NCI-H345 treated with DMSO at 0.1 percent for 48 hours (cell line): ENCODE data around the gene RALGPS1.

Experiments used
- DNase-seq: peaks from one replicate; lab custom pipeline; 2025; ENCODE audit not compliant: unreplicated experiment; lab: John Stamatoyannopoulos, UW

RALGPS1 gene

DNA sequence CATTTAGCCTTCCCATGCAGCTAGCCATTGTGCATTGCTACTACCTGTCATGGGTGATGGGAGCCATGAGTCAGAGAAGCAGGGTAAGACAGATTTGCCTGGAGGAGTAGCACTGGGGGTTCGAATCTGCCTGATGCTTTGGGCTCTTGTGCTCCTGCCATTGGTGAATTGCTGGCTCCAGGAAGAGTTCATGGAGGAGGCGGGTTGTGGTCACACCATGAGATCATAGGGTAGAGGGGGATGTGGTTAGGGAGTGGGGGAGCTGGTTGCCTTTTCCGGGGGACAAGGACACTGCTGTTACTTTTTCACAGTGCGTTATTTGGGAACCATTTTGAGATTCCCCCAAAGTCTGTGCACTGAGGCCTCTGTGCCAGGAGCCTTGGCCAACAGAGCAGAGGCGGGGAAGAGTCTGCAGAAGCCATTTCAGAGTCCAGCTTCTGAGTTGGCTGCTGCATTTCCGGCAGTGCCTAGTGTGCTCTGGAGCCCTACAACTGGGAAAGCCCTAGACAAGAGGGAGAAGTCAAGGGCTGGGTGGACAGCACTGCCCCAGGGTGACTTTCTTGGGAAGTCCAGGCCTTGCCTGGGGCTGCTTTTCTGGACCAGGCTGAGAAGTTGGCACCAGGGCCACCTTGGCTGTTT lies 201.6 kb downstream of the RALGPS1 start:
- no peak for DNase-seq

DNA sequence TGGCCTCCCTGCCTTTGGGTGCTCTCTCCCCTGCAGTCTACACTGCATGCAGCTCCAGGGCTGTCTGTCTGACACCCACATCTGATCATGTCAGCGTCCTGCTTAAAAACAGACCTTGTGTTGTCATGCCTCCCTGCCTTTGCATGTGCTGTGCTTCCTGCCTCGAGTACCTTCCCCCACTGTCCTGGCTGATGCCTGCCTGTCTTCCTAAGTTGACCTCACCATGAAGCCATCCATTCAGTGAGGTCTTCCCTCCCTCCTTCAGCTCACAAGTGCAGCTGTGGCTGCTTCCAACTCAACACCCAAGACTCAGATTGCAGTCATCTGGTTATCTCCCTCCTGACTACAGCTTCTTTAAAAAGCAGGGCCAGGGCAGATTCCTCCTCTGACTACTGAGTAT lies 202.4 kb downstream of the RALGPS1 start:
- DNase-seq: no peak

DNA sequence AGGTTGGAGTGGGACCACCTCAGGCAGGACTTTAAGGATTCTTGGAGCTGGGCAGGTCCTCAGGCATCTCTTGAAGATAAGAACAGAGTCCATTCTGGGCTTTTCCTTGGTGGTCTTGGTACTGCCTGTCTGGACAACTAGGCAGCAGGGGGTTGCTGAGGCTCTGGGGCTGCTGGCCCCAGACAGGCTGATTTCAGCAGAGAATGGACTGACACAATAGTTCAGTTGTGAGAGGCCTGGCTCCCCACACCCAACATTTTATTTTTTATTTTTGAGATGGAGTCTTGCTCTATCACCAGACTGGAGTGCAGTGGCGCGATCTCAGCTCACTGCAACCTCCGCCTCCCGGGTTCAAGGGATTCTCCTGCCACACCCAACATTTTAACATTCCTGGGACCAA lies 203.2 kb downstream of the RALGPS1 start:
- DNase-seq: no peak

DNA sequence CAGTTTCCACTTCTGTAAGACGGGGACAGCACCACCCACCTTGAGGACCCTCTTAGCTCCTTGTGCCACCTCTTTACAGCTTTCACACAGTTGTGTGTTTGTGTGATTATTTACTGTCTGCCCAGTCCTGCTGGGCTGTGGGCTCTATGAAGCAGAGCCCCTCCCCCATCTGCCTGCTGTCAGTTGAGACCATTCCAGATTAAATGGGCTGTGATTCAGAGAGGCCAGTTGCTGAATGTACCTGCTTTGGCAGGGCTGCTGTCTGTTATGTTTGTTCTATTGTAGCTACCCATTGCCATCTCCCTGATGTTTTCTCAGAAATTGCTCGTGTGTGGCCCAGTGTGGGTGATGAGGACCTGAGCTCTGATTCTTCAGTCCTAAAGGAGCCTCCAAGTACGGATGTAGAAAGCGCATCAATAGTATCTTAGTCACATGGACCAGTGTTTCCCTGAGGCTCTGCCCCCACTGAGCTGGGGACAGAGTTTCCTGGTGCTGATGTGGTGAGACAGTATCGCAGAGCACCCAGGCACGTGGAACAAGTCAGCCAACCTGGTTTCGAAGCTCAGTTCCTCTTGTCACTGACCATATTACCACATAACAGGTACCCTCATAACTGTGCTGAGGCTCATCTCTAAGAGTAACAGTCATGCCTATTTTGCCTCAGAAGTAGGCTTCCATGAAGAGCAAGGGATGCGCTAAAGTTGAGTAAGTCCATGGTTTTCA lies 204.2 kb downstream of the RALGPS1 start:
- DNase-seq: no peak

DNA sequence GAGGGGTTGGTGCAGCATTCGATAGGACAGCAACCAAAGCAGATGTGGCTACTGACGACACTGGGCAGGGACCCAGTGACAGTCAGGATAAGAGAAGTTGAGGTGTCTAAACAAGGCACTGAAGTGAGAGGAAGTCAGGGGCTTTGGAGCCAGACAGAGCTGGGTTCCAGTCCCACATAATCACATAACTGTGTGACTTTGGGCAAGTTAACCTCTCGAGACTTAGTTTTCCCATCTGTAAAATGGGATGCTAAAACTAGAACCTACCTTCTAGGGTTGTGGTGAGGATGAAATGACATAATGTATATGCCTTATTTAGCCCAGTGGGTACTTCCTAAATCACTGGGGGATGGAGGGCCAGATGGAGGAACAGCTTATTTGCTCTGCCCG lies 204.7 kb downstream of the RALGPS1 start:
- DNase-seq: no peak

DNA sequence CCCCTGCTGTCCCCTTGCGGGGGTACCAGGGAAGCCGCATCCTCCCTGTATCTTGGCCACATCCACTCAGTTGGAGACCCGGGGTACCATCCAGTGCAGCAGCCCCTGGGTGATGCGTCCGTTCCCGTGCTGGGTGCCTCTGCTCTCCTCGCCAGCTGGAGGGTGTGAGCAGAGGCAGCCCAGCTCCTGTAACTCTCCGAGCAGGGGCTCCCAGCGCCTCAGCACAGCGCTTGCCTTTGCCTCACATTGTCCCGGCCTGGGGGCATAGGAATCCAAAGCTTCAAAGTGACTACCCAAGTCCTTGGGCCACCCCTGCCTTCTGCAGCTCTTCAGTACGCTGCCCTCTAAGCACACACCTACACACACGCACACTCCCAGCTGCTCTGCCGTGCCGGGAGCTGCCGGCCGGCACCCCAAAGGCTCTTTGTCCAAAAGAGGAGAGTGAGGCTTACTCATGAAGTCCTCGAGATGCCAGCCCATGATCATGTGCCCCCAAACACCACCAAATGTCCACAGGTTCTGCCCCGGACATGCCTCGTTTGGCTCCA lies 207.1 kb downstream of the RALGPS1 start:
- no peak for DNase-seq

DNA sequence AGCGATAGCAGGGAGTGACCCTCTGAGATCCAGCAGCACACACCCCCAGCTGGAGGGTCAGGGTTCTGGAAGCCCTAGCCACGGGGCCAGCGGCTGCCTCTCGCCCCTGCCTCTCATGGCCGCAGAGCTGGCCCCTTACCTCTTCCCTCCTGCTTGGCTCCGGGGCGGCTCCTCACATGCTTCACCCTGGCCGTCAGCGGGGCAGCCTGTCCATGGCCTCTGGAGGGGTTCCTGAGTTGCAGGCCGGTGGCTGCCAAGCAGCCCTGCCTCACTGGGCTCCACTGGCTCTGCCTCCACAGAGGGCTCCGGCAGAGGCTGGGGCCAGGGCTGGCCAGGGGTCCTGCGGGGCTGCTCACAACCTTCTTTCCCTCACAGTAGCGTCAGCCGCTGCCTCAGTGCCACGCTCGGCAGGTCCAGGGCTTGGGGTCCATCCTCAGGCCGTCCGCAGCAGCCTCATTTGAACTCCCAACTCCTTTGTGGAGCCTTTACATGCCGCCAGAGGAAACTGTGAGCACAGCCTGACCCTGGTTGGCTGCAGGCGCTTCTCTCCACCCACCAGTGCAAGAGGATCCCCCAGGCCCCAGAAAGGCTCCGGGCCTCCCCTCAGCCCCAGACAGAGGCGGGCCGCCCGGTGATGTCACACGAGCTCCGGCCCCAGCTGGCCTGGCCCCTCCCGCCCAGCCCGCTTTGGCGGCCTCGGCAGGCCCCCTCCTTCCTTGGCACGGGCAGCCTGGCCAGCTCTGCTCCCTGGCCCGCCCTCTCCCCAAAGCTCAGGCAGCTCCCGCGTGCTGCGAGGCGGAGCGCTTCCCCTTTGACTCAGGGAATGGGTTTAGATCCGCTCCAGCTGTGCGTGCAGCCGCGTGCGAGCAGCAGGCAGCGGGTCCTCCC lies 207.8 kb downstream of the RALGPS1 start, which contains the start of gene ANGPTL2:
Gene ANGPTL2 (minus strand): TSS at position 460 of the 888 bp plus-strand sequence. CDS start 13,904 bp downstream, outside the sequence.
- DNase-seq: peak; percentile 58

DNA sequence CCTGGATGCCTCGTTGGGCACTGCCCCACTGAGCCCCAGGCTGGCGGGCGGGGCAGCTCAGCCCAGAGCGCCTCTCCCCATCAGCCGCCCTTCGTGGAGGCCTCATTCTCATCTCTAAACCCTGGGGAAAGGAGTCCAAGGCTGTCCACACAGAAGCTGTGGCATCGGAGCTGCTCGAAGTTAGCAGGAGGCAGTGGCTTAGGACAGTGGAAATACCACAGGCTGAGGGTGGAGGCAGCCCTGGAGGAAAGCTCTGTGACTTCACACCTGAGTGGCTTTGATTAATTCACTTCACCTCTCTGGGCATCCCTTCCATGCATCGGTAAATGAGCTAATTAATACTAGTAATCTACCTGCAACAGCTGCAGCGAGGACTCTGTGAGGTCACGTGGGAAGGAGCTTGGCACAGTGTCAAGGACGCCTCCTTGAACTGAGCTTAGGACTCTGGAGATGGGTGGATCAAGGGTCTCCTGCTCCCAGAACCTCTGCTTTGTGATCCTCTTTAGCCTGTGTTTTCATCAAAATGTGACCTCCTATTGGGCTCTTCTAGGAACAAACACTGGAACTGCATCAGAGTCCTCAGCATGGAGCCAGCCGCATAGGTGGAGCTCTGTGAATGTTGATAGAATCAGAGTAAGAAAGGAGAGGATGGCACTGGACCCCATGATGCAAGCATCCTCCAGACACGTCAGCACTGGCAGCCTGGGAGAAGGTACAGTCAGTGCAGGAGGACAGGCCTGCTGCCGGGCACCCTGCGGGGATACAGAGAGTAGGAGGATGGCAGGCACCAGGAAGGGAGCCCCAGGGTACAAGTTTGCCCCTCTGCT lies 208.7 kb downstream of the RALGPS1 start:
- DNase-seq: peak; percentile 72

DNA sequence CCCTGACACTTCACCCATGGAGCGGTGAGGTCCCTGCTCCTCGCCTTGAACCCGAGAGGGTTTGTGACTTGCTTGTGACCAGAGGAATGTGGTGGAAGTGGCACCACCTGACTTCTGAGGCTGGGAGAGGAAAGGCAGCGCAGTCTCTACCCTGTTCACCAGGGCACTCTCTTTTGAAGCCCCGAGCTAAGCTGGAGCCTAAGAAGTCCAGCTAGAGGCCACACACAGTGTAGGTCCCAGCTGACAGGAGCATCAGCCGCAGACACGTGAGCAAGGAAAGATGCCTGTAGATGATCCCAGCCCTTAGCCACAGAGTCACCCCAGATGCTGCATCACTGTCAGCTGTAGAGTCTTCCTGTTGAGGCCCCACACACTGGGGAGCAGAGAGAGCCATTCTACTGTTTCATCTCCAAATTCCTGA lies 209.5 kb downstream of the RALGPS1 start:
- DNase-seq: no peak

DNA sequence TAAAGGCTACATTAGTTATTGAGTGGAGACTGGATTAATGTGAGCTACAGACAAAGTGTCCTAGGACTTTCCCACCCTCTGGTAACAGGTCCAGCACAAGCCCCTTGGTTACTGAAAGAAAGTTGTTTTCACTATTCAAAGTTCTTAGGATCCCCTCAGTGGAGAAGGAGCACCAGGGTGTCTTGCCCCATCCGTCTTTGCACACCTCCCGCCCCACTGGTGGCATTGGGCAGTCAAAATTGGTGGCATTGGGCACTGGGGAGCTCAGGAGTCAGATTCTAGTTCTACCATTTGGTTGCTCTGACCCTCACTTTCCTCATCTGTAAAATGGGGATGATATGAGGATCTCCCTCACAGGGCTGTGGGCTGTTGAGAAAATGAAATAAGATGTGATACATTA lies 210.2 kb downstream of the RALGPS1 start:
- DNase-seq: no peak

DNA sequence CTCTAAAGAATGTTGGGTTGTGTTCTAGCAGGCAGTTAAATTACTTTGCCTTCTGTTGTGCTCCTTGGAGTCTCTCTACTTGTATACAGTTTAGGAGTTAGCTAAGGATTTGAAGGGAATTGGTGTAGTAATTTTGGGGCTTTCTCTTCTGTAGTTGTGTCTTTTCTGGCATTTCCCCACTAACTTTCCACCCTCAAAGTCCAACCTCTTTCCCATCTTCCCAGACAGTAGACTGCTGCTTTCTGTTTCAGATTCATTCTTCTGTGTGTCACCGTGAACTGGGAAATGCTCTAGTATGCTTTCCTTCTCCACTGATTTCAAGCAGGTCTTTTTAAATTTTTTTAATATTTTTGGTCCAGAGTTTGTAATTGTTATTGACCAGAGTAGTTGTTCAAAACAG lies 212.4 kb downstream of the RALGPS1 start:
- no peak for DNase-seq

DNA sequence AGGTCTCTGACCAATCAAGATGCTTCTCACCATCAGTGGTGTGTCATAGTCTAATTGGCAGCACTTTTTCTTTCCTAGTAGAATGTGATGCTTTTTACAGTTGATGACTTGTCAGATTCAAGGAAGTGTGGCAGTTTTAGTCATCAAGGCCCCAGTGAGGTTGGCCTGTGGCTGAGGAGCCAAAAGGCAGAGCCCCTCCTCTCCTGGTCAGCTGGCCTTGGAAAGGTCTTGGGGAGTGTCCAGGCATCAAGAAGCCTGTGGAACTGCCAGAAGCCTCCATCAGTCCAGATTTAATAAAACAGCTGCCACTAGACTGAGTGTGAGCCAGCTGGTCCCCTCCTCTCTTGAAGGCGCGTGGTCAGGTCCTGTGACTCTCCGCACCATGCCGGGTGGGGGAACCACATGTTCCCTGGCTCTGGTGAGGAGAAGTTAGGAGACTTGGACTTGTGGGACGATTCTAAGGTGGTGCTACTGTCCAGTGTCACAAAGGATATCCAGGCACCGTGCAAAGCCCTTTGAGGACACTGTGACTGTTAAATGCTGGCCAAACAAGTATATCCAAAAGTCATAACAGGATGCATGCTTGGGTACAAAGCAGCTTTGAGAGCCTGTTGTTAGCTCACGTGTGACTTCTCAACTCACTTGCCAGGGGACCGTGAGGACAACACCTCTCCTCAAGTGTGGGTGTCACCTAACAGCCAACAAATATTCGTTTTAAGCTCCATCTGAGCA lies 213.9 kb downstream of the RALGPS1 start:
- DNase-seq: no peak

DNA sequence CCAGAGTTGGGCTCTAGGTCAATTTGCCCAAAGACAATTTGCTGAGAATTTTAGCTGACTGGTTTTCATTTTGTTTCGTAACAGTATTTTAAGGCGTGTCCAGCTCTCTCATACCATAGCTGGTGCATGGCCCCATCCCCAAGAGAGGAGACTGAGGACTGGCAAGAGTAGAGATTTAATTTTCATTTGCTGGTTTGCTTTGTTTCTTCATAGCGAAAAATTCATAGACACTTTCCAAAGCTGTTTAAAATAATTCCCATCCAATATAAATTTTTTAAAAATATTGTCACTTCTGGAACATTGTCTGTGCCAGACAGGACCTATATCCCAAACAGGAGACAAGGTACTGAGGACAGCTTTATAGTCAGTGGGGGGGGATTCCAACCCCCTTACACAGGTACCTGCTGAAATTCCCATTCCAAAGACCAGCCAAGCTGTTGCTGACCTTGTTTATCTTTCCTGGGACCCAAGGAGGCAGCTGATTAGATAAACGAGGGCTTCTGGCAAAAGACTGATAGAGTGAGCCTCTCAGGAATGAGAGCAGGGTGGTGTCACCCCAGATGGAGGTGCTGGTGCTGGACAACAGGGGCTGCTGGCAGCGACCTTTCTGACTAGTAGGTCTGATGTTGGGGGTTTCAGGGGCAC lies 214.6 kb downstream of the RALGPS1 start:
- DNase-seq: no peak

DNA sequence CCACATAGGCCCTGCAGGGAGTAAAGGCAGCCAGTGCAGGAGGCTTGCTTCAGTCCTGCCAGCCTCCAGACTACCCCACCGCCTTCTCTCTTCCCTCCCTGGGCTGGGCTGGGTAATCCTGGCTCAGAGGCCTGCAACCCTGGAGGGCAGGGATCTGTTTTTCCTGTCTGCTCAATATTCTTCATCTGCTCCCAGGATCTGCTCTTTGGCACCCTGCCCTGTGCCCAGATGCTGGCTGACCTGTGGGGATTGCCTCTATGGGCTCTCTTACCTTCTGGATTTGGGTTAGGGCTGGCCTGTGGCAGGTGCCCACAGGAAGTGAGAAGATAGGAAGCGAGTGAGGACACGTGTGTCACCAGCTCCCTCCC lies 215.1 kb downstream of the RALGPS1 start:
- DNase-seq: no peak

DNA sequence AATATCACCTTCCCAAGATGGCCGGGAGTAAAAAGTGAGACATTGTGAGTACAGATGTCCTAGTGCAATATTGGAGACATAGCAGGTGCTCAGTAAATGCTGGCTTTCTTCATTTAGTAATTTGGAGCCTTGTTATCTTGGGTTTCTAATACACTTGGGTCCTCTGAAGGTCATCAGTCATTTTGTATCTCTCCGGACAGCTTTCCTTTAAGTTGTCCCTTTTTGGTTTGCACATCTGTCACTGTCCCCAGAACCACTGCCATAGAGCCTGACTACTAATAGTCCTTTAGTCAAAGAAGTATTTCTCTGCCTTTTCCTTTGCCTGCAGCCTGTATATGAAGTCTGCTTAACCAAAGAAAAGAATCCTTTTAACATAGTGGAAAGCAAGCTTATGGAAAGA lies 215.7 kb downstream of the RALGPS1 start:
- DNase-seq: no peak

DNA sequence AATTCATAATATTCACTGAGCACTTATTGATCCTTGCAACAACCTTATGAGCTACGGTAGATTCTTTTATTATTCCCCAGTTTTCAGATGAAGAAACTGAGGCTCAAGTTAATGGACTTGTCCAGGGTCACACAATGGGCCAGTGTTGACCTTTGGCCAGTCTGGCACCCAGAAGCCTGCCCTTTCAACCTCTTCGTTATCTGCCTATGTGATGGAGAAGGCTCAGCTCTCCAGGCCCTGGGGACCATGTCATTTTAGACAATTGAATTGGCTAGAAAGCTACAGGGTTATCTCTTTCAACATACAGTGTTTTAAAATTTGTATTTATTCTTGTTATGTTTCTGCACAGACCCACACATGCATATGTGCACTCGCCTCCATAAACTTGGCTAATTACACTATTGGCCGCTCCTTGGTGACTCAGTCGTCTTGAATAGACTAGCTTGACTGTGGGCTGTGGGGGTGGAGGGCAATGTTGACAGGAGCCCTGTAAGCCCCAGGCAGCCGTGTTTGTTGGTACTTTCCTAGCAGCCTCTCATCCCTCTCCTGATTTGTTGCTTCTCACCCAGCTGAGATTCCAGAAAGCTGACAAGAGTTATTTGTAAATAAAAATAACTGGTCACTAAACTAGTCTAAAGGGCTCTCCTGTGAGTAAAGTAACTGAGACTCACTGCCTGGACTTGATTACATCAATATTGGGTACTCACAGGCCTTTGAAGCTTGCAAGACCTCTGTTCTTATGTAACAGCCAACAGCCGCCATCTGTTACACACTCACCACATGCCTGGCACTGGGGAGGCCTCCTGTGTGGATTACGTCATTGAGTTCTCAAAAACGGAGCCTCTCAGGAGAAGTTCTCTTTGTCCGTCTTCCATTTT lies 216.3 kb downstream of the RALGPS1 start:
- no peak for DNase-seq

DNA sequence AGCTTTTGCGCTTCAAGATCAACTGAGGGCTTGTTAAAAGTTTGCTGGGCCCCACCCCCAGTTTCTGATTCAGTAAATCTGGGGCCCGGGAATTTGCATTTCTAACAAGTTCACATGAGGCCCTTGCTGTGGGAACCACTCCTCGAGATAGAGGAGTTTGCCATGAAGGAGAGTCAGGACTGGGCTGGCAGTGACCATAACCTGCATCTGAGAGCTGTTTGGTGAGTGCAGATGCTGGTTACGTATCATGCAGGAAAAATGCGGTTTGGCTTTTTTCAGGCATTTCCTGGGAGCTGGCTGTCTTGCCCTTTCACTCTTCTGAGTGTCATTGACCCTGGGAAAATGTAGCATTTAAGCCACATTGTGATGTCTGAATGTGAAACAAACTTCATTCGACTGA lies 217.3 kb downstream of the RALGPS1 start:
- no peak for DNase-seq

DNA sequence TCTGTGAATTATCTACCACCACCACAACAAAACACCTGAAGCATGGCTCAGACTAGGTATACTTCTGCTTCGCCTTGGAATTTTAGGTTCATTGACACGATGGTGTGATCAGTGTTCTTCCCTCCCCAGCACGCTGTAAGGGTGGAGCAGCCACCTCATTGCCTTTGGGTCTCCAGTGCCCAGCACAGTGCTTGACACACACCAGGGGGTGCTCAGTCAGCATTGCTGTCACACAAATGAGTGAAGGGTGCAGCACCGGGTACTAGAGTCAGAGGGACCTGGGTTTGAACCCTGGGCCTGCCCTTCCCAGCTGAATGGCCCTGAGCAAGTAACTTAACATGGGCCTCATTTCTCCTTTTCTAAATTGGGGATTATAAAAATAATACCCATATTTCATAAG lies 217.8 kb downstream of the RALGPS1 start:
- DNase-seq: no peak
